OCI-LY1 (cell line): ENCODE results near the gene PRKG2.

Source experiments
- H2AFZ ChIP-seq: fragments of 200-600 bp; sonication (generic), shearing (Covaris generic); 2 replicates; pipeline ENCODE4 v1.6.0; 2014; ENCODE audit warnings: antibody characterized with exemption, mild to moderate bottlenecking, low read length
- H3F3A ChIP-seq: fragments of 200-600 bp; sonication (generic), shearing (Covaris generic); 2 replicates; pipeline ENCODE4 v1.6.0; 2014; ENCODE audit warnings: mild to moderate bottlenecking, antibody characterized with exemption, low read length, moderate library complexity; ENCODE audit not compliant: insufficient read depth
- H3K27ac ChIP-seq: fragments of 200-600 bp; sonication (generic); 2 replicates; pipeline ENCODE4 v1.5.1; 2014; ENCODE audit warnings: low read length, mixed run types, mild to moderate bottlenecking, low read depth; ENCODE audit not compliant: poor library complexity, severe bottlenecking
- H3K27me3 ChIP-seq: fragments of 200-600 bp; sonication (generic); 2 replicates; pipeline ENCODE4 v1.6.0; 2014; ENCODE audit warnings: antibody characterized with exemption, mild to moderate bottlenecking, low read length, moderate library complexity; ENCODE audit not compliant: insufficient read depth
- H3K36me3 ChIP-seq: fragments of 200-600 bp; sonication (generic); 2 replicates; pipeline ENCODE4 v1.6.1; 2014; ENCODE audit warnings: mild to moderate bottlenecking, antibody characterized with exemption, low read length, moderate library complexity, mixed read lengths; ENCODE audit not compliant: insufficient read depth
- H3K4me1 ChIP-seq: fragments of 200-600 bp; sonication (generic); 2 replicates; pipeline ENCODE4 v1.5.1; 2014; ENCODE audit warnings: mild to moderate bottlenecking, low read length, moderate library complexity; ENCODE audit not compliant: insufficient read depth, severe bottlenecking
- H3K4me2 ChIP-seq: fragments of 200-600 bp; sonication (generic), shearing (Covaris generic); 2 replicates; pipeline ENCODE4 v1.6.1; 2014; ENCODE audit warnings: low read length
- H3K4me3 ChIP-seq: fragments of 200-600 bp; sonication (generic); 2 replicates; pipeline ENCODE4 v1.5.1; 2014; ENCODE audit warnings: low read length, low read depth, mild to moderate bottlenecking, mixed read lengths; ENCODE audit not compliant: poor library complexity, severe bottlenecking
- H3K79me2 ChIP-seq: fragments of 200-600 bp; shearing (Covaris generic); 2 replicates; pipeline ENCODE4 v1.6.1; 2016; ENCODE audit warnings: mixed run types, low read length, mixed read lengths; ENCODE audit not compliant: insufficient read depth
- H3K9ac ChIP-seq: fragments of 200-600 bp; sonication (generic), shearing (Covaris generic); 2 replicates; pipeline ENCODE4 v1.6.1; 2014; ENCODE audit warnings: mild to moderate bottlenecking, low read length, mixed read lengths
- H3K9me2 ChIP-seq: fragments of 200-600 bp; sonication (generic), shearing (Covaris generic); 2 replicates; pipeline ENCODE4 v1.6.1; 2014; ENCODE audit warnings: low read depth, mild to moderate bottlenecking, low read length, mixed read lengths
- H3K9me3 ChIP-seq: fragments of 200-600 bp; shearing (Covaris generic); 2 replicates; pipeline ENCODE4 v1.6.1; 2014; ENCODE audit warnings: low read length, mixed read lengths
- H4K20me1 ChIP-seq: fragments of 200-600 bp; sonication (generic), shearing (Covaris generic); 2 replicates; pipeline ENCODE4 v1.6.0; 2016; ENCODE audit warnings: mild to moderate bottlenecking, low read length; ENCODE audit not compliant: insufficient read depth
- CTCF ChIP-seq: fragments of 200-600 bp; sonication (generic), shearing (Covaris generic); IDR thresholded peaks from 2 replicates; pipeline ENCODE4 v1.5.1; 2017; ENCODE audit warnings: mild to moderate bottlenecking, antibody characterized with exemption, low read length, moderate library complexity, mixed read lengths
- EZH2 ChIP-seq: fragments of 200-600 bp; sonication (generic), shearing (Covaris generic); IDR thresholded peaks from 2 replicates; pipeline ENCODE4 v1.8.0; 2017; ENCODE audit warnings: borderline replicate concordance, mixed run types, mild to moderate bottlenecking, antibody characterized with exemption, low read length, moderate library complexity, mixed read lengths

The PRKG2 gene

GRCh38 chr4:81042578-81043365 lies 172.2 kb downstream of the PRKG2 start:
- TF ChIP-seq EZH2 (no peak), CTCF (no peak)
- Histone ChIP-seq H3K4me2 (no peak overlapping the region), H3K9me2 (no peaks in the 10 kb centered on the region), H3K27ac (no peak overlapping the region), H3K4me3 (no peak overlapping the region), H3K4me1 (peaks cover 61% of the 10 kb centered on the region), H3K9ac (no peak overlapping the region), H3K9me3 (no peaks in the 10 kb centered on the region; the same call in 1 of the 2 replicates), H2AFZ (no peak overlapping the region), H3K27me3 (no peaks in the 10 kb centered on the region), H3F3A (0 out of 2 replicates have a peak, but pooled peaks cover 8% of the 10 kb centered on the region), H3K79me2 (peaks cover 86% of the 10 kb centered on the region), H4K20me1 (no peaks in the 10 kb centered on the region), H3K36me3 (peaks cover 76% of the 10 kb centered on the region)

- no peak overlapping the region for H2AFZ ChIP-seq
- H3K4me3 ChIP-seq: peak overlapping the region; percentile 38
- H3K27me3 ChIP-seq: no peaks in the 10 kb centered on the region
- peak overlapping the region; percentile 63 for H3K4me2 ChIP-seq
- peaks cover 70% of the 10 kb centered on the region for H3K36me3 ChIP-seq
- H3K4me1 ChIP-seq: peaks cover 63% of the 10 kb centered on the region
- H3K9me3 ChIP-seq: no peaks in the 10 kb centered on the region; the same call in 1 of the 2 replicates
- no peak for TF ChIP-seq EZH2
- peak; percentile 92 for TF ChIP-seq CTCF
- 0 out of 2 replicates have a peak, but pooled peaks cover 9% of the 10 kb centered on the region for H3F3A ChIP-seq
- peak overlapping the region; percentile 95 for H3K27ac ChIP-seq
- no peaks in the 10 kb centered on the region for H4K20me1 ChIP-seq
- no peaks in the 10 kb centered on the region for H3K9me2 ChIP-seq
- peak overlapping the region; percentile 50 for H3K9ac ChIP-seq
- H3K79me2 ChIP-seq: peaks cover 86% of the 10 kb centered on the region
Measured at GRCh38 chr4:81040012-81040659, 174.9 kb downstream of the PRKG2 start.

- peak overlapping the region; percentile 38 for H3K4me3 ChIP-seq
- H2AFZ ChIP-seq: no peak overlapping the region
- no peaks in the 10 kb centered on the region for H3K27me3 ChIP-seq
- peaks cover 70% of the 10 kb centered on the region for H3K4me1 ChIP-seq
- peak overlapping the region; percentile 50 for H3K9ac ChIP-seq
- H3K36me3 ChIP-seq: peaks cover 68% of the 10 kb centered on the region
- TF ChIP-seq CTCF (no peak), EZH2 (no peak)
- peaks cover 86% of the 10 kb centered on the region for H3K79me2 ChIP-seq
- no peaks in the 10 kb centered on the region for H3K9me2 ChIP-seq
- H3K4me2 ChIP-seq: peak overlapping the region; percentile 63
- peak overlapping the region; percentile 95 for H3K27ac ChIP-seq
- no peaks in the 10 kb centered on the region for H4K20me1 ChIP-seq
- no peaks in the 10 kb centered on the region for H3K9me3 ChIP-seq
- 0 out of 2 replicates have a peak, but pooled peaks cover 9% of the 10 kb centered on the region for H3F3A ChIP-seq
Measured at GRCh38 chr4:81039351-81039972, 175.6 kb downstream of the PRKG2 start.
